SH-SY5Y (cell line): ENCODE measurements around the gene RTN4IP1.

Experiments used
- GATA2 ChIP-seq: IDR thresholded peaks from 2 replicates; pipeline ENCODE4 v1.6.1; 2011; ENCODE audit warnings: mild to moderate bottlenecking, low read depth, low read length
- GATA3 ChIP-seq: IDR thresholded peaks from 2 replicates; pipeline ENCODE4 v1.6.1; 2011; ENCODE audit warnings: low read depth, mild to moderate bottlenecking, low read length, moderate library complexity

DNA sequence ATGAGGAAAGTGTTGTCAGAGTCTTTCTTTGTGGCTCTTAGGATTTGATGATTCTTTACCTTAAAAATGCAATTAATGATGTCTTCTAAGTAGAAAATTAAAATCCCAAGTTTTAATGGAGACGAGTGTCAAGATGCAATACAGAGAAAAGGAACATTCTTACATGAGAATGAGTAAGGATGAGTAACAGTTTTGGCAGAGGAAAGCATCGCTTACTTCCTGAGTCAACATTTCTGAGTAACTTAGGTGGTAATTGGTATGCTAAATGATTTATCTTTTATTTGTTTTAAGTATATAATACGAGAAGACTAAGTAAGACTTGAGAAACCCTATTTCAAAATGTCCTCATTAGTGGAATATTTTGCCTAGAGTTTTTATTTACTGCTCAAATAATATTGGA, 101.3 kb downstream of the RTN4IP1 start:
- TF ChIP-seq GATA2 (no peak), GATA3 (no peak)
